Osteoblast (primary cell): ENCODE results near the gene NAA30. TPM values are rescaled to one million over a fixed set of nuclear protein-coding genes. Genes with fewer than 3 reads are reported as not detected.

ENCODE experiments used
- DNase-seq: peaks from one replicate; pipeline ENCODE4 v3.0.0; 2011; ENCODE audit warnings: low spot score, mixed read lengths; ENCODE audit not compliant: insufficient read length; ENCODE audit errors: missing footprints
- H2AFZ ChIP-seq: 2 replicates; pipeline ENCODE4 v1.6.0; 2011; ENCODE audit warnings: mild to moderate bottlenecking, low read length
- H3K27ac ChIP-seq: 2 replicates; pipeline ENCODE4 v1.5.1; 2011; ENCODE audit warnings: mild to moderate bottlenecking, low read depth, low read length, moderate library complexity
- H3K27me3 ChIP-seq: 2 replicates; pipeline ENCODE4 v1.6.0; 2012; ENCODE audit warnings: mild to moderate bottlenecking, control low read depth, inconsistent platforms, low read length, moderate library complexity; ENCODE audit not compliant: insufficient read depth
- H3K36me3 ChIP-seq: 2 replicates; pipeline ENCODE4 v1.5.1; 2011; ENCODE audit warnings: mild to moderate bottlenecking, low read length, control low read depth, moderate library complexity; ENCODE audit not compliant: insufficient read depth
- H3K4me1 ChIP-seq: 2 replicates; pipeline ENCODE4 v1.5.1; 2011; ENCODE audit warnings: mild to moderate bottlenecking, low read length, control low read depth, moderate library complexity; ENCODE audit not compliant: insufficient read depth
- H3K4me2 ChIP-seq: 2 replicates; pipeline ENCODE4 v1.6.0; 2011; ENCODE audit warnings: mild to moderate bottlenecking, low read length; ENCODE audit not compliant: insufficient read depth
- H3K4me3 ChIP-seq: fragments of 200-600 bp; sonication (generic); 3 replicates; pipeline ENCODE4 v1.5.1; 2012; ENCODE audit warnings: mild to moderate bottlenecking, low read length, inconsistent platforms; ENCODE audit not compliant: insufficient read depth
- H3K79me2 ChIP-seq: 2 replicates; pipeline ENCODE4 v1.6.0; 2012; ENCODE audit warnings: mild to moderate bottlenecking, low read length, control low read depth, inconsistent platforms; ENCODE audit not compliant: insufficient read depth
- H3K9me3 ChIP-seq: 2 replicates; pipeline ENCODE4 v1.5.1; 2011; ENCODE audit warnings: low read depth, low read length, control low read depth
- H4K20me1 ChIP-seq: 2 replicates; pipeline ENCODE4 v1.6.0; 2012; ENCODE audit warnings: mild to moderate bottlenecking, low read length, control low read depth; ENCODE audit not compliant: insufficient read depth
- total RNA-seq: library from RNA; depleted of rRNA; stranded (reverse); fragments of >200 nt; gene quantifications from 2 replicates; pipeline ENCODE4 v1.2.3, GENCODE V29; 2012
- TF ChIP-seq, protein P1 (sequence below): IDR thresholded peaks from 2 replicates; pipeline ENCODE4 v1.5.1; 2011; ENCODE audit warnings: mild to moderate bottlenecking, low read depth, low read length, moderate library complexity; ENCODE audit errors: extremely low read depth

NAA30 gene
- total RNA-seq, 1 donor: 19.5 TPM

DNA sequence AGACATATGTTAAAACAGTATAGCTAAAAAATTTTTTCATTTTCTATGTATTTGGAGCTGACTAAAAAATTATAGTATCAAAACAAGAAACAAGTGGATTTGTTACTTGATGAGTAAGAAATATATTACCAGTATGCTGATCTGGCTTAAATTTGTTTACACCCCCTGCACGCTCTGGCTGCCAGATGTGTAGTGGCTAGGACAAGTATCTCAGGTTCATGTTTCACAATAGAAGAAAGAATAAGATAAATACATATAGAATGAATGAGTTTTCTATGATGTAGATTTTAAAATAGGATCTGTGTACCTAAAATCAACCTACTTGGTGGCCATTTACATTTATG is 13.1 kb downstream of the NAA30 start:
- no peak overlapping the region for H3K27ac ChIP-seq
- TF ChIP-seq, protein P1, sequence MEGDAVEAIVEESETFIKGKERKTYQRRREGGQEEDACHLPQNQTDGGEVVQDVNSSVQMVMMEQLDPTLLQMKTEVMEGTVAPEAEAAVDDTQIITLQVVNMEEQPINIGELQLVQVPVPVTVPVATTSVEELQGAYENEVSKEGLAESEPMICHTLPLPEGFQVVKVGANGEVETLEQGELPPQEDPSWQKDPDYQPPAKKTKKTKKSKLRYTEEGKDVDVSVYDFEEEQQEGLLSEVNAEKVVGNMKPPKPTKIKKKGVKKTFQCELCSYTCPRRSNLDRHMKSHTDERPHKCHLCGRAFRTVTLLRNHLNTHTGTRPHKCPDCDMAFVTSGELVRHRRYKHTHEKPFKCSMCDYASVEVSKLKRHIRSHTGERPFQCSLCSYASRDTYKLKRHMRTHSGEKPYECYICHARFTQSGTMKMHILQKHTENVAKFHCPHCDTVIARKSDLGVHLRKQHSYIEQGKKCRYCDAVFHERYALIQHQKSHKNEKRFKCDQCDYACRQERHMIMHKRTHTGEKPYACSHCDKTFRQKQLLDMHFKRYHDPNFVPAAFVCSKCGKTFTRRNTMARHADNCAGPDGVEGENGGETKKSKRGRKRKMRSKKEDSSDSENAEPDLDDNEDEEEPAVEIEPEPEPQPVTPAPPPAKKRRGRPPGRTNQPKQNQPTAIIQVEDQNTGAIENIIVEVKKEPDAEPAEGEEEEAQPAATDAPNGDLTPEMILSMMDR: no peak
- no peak for DNase-seq
- H3K36me3 ChIP-seq: peaks cover 13% of the 10 kb centered on the region
- H3K4me2 ChIP-seq: no peak overlapping the region
- peaks cover 3% of the 10 kb centered on the region for H4K20me1 ChIP-seq
- H3K79me2 ChIP-seq: peaks cover 57% of the 10 kb centered on the region
- peaks cover 12% of the 10 kb centered on the region for H3K4me1 ChIP-seq
- no peaks in the 10 kb centered on the region for H3K9me3 ChIP-seq
- H3K27me3 ChIP-seq: no peaks in the 10 kb centered on the region
- H2AFZ ChIP-seq: no peak overlapping the region
- H3K4me3 ChIP-seq: no peak overlapping the region

DNA sequence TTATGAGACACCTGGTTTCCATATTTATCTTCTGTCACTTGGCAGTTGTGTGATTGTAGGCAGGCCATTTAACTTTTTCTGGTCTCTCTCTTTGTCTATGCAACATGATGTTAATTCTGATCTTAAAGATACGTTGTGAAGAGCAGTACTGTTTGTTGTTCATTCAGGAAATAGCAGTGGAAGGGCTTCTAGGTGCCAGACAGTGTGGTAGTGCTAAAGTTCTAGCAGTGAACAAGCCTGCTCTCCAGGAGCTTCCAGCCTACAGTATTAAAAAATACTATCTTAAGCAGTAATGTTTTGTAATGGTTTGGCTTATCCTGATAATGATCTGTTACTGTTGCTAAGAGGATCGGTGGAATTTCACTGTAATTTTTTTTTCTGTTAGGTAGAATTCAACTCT is 15.2 kb downstream of the NAA30 start:
- Histone ChIP-seq H3K79me2 (peaks cover 50% of the 10 kb centered on the region), H3K4me1 (peaks cover 12% of the 10 kb centered on the region), H3K4me2 (no peak overlapping the region), H3K27ac (no peak overlapping the region), H3K36me3 (peaks cover 16% of the 10 kb centered on the region), H3K4me3 (no peak overlapping the region), H2AFZ (no peak overlapping the region), H4K20me1 (peaks cover 3% of the 10 kb centered on the region), H3K9me3 (no peaks in the 10 kb centered on the region), H3K27me3 (no peaks in the 10 kb centered on the region)
- no peak for DNase-seq
- TF ChIP-seq, protein P1: no peak

DNA sequence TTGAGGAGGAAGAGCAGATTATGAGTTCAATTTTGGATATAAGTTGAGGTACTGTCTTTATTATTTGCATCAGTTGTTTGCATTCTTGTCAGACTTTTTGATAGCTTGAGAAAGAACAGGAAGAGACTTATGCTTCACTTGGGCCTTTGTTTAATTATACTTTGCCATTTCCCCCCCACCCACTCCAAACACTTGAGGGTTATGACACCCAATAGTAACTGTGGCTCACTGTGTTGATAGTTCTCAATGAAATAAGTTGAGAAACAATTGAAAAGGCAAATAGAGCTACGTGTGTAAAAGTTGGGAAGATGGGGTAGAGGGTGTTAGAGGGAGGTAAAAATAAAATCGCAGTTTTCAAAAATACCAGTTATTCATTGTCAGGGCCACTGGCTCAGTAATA is 17.7 kb downstream of the NAA30 start:
- Histone ChIP-seq H3K27me3 (no peaks in the 10 kb centered on the region), H3K9me3 (no peaks in the 10 kb centered on the region), H3K79me2 (peaks cover 36% of the 10 kb centered on the region), H3K4me3 (no peak overlapping the region), H4K20me1 (peaks cover 3% of the 10 kb centered on the region), H3K4me2 (no peak overlapping the region), H2AFZ (no peak overlapping the region), H3K27ac (no peak overlapping the region), H3K36me3 (peaks cover 16% of the 10 kb centered on the region), H3K4me1 (peaks cover 2% of the 10 kb centered on the region)
- TF ChIP-seq, protein P1: no peak
- no peak for DNase-seq

DNA sequence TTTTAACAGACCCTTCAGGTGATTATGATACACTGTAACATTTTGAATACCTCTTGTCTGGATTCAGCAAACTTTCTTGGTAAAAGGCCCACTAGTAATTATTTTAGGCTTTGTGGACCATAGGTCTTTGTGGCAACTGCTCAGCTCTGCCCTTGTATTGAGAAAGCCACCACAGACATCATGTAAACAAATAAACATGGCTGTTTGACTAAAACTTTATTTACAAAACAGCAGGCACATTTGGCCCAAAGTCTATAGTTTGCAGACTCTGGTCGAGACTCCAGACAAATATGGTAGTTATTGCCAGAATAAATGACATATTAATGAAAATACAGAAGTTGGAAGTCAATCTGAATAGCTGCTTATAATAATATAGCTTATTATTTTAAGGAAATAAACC is 18.2 kb downstream of the NAA30 start:
- no peak for DNase-seq
- Histone ChIP-seq H3K27me3 (no peaks in the 10 kb centered on the region), H3K4me3 (no peak overlapping the region), H3K27ac (no peak overlapping the region), H3K4me1 (no peaks in the 10 kb centered on the region), H3K36me3 (peaks cover 16% of the 10 kb centered on the region), H4K20me1 (peaks cover 3% of the 10 kb centered on the region), H3K79me2 (peaks cover 34% of the 10 kb centered on the region), H3K9me3 (no peaks in the 10 kb centered on the region), H3K4me2 (no peak overlapping the region), H2AFZ (no peak overlapping the region)
- TF ChIP-seq, protein P1: no peak
